ENCODE data around the gene SLC41A2. TPM values are rescaled to one million over a fixed set of nuclear protein-coding genes. Genes with fewer than 3 reads are reported as not detected.

Gene SLC41A2
- polyA plus RNA-seq, 1 experiment = 3.6 TPM

- ChIA-PET POLR2A (no interaction called here), CTCF (no interaction called here)
- Histone ChIP-seq H3K27ac (ENCODE audit: low read depth, low read length) (no peak overlapping the region), H3K27me3 (ENCODE audit: control insufficient read depth, insufficient read depth, low read length) (no peaks in the 10 kb centered on the region), H3K9me3 (ENCODE audit: control insufficient read depth, insufficient read depth, low read length) (no peaks in the 10 kb centered on the region), H3K4me3 (ENCODE audit: low read depth, low read length) (no peak overlapping the region)
- TF ChIP-seq CTCF (IDR thresholded peaks at IDR 0.05; ENCODE audit: low read depth, low read length) = no peak
- no peak for DNase-seq (ENCODE audit: low read depth, low spot score)
Measured at GRCh38 chr12:104930388-104931326, 27.4 kb downstream of the SLC41A2 start.

- ChIA-PET CTCF (interaction anchor here (1.3 kb wide), 1 partner anchor 548 kb away, joined by 3 read pairs; no protein-coding TSS in a partner anchor), POLR2A (no interaction called here)
- Histone ChIP-seq H3K9me3 (ENCODE audit: control insufficient read depth, insufficient read depth, low read length) (no peaks in the 10 kb centered on the region), H3K27me3 (ENCODE audit: control insufficient read depth, insufficient read depth, low read length) (no peaks in the 10 kb centered on the region), H3K4me3 (ENCODE audit: low read depth, low read length) (no peak overlapping the region), H3K27ac (ENCODE audit: low read depth, low read length) (no peak overlapping the region)
- no peak for TF ChIP-seq CTCF (IDR thresholded peaks at IDR 0.05; ENCODE audit: low read depth, low read length)
- no peak for DNase-seq (ENCODE audit: low read depth, low spot score)
Measured at GRCh38 chr12:104929977-104930376, 28.1 kb downstream of the SLC41A2 start.

GRCh38 chr12:104929368-104929767 is 28.7 kb downstream of the SLC41A2 start:
- H3K9me3 ChIP-seq (ENCODE audit: control insufficient read depth, insufficient read depth, low read length) = no peaks in the 10 kb centered on the region
- ChIA-PET POLR2A (no interaction called here), CTCF (interaction anchor here (0.6 to 1.3 kb wide), 2 partner anchors 11 to 547 kb away, joined by 3 read pairs; no protein-coding TSS in a partner anchor)
- H3K27ac ChIP-seq (ENCODE audit: low read depth, low read length) = no peak overlapping the region
- no peak overlapping the region for H3K4me3 ChIP-seq (ENCODE audit: low read depth, low read length)
- H3K27me3 ChIP-seq (ENCODE audit: control insufficient read depth, insufficient read depth, low read length) = no peaks in the 10 kb centered on the region
- TF ChIP-seq CTCF (IDR thresholded peaks at IDR 0.05; ENCODE audit: low read depth, low read length) = no peak
- no peak for DNase-seq (ENCODE audit: low read depth, low spot score)

GRCh38 chr12:104928036-104928745 is 29.9 kb downstream of the SLC41A2 start:
- H3K27ac ChIP-seq (ENCODE audit: low read depth, low read length) = no peak overlapping the region
- DNase-seq (ENCODE audit: low read depth, low spot score) = no peak
- no peaks in the 10 kb centered on the region for H3K27me3 ChIP-seq (ENCODE audit: control insufficient read depth, insufficient read depth, low read length)
- CTCF ChIA-PET = no interaction called here
- POLR2A ChIA-PET = no interaction called here
- H3K9me3 ChIP-seq (ENCODE audit: control insufficient read depth, insufficient read depth, low read length) = no peaks in the 10 kb centered on the region
- TF ChIP-seq CTCF (IDR thresholded peaks at IDR 0.05; ENCODE audit: low read depth, low read length) = no peak
- H3K4me3 ChIP-seq (ENCODE audit: low read depth, low read length) = no peak overlapping the region

GRCh38 chr12:104925501-104925900 is 32.6 kb downstream of the SLC41A2 start:
- POLR2A ChIA-PET = no interaction called here
- no peak overlapping the region for H3K4me3 ChIP-seq (ENCODE audit: low read depth, low read length)

More at GRCh38 chr12:104925501-104925900, 32.6 kb downstream of the SLC41A2 start:
- no peak overlapping the region for H3K27ac ChIP-seq (ENCODE audit: low read depth, low read length)
- H3K9me3 ChIP-seq (ENCODE audit: control insufficient read depth, insufficient read depth, low read length) = no peaks in the 10 kb centered on the region
- CTCF ChIA-PET = no interaction called here
- no peak for DNase-seq (ENCODE audit: low read depth, low spot score)
- H3K27me3 ChIP-seq (ENCODE audit: control insufficient read depth, insufficient read depth, low read length) = no peaks in the 10 kb centered on the region
- no peak for TF ChIP-seq CTCF (IDR thresholded peaks at IDR 0.05; ENCODE audit: low read depth, low read length)
